ENCODE measurements around the gene PLEKHG3. TPM values are rescaled to one million over a fixed set of nuclear protein-coding genes. Genes with fewer than 3 reads are reported as not detected.

The PLEKHG3 gene
- total RNA-seq, 1 donor from 2014 or later = 19.6 TPM

- DNase-seq (ENCODE audit: missing footprints) = no peak
- ATAC-seq = peak; percentile 3
- intact Hi-C loops (cut with DNase I) = no loop called here
Measured at GRCh38 chr14:64703395-64704142, 655 bp upstream of the PLEKHG3 start.

- ATAC-seq = peak; percentile 12
- intact Hi-C loops (cut with DNase I) = loop anchor here (5.0 kb wide), 1 partner anchor 57 kb away; no protein-coding TSS in a partner anchor
- peak; percentile 83 for DNase-seq (ENCODE audit: missing footprints)
Measured at GRCh38 chr14:64704743-64705380, 638 bp downstream of the PLEKHG3 start.

- ATAC-seq (peak; percentile 6), DNase-seq (ENCODE audit: missing footprints) (no peak)
- intact Hi-C loops (cut with DNase I) = loop anchor here (5.0 kb wide), 1 partner anchor 57 kb away; no protein-coding TSS in a partner anchor
Measured at GRCh38 chr14:64705381-64706118, 1.3 kb downstream of the PLEKHG3 start.

GRCh38 chr14:64706119-64706592 lies 1.9 kb downstream of the PLEKHG3 start:
- intact Hi-C loops (cut with DNase I) = loop anchor here (5.0 kb wide), 1 partner anchor 56 kb away; no protein-coding TSS in a partner anchor
- DNase-seq (ENCODE audit: missing footprints) = no peak
- no peak for ATAC-seq

- intact Hi-C loops (cut with DNase I) = loop anchor here (5.0 kb wide), 1 partner anchor 56 kb away; no protein-coding TSS in a partner anchor
- DNase-seq (ENCODE audit: missing footprints) (no peak), ATAC-seq (no peak)
Measured at GRCh38 chr14:64706593-64707193, 2.5 kb downstream of the PLEKHG3 start.

- intact Hi-C loops (cut with DNase I) = loop anchor here (5.0 kb wide), 1 partner anchor 55 kb away; no protein-coding TSS in a partner anchor
- DNase-seq (ENCODE audit: missing footprints) = no peak
- ATAC-seq = no peak
Measured at GRCh38 chr14:64707661-64708060, 3.4 kb downstream of the PLEKHG3 start.

- peak; percentile 90 for DNase-seq (ENCODE audit: missing footprints)
Measured at GRCh38 chr14:64708148-64709004, 4.2 kb downstream of the PLEKHG3 start.

GRCh38 chr14:64709126-64709525 lies 4.9 kb downstream of the PLEKHG3 start:
- no peak for DNase-seq (ENCODE audit: missing footprints)
- intact Hi-C loops (cut with DNase I) = loop anchor here (5.0 kb wide), 1 partner anchor 53 kb away; no protein-coding TSS in a partner anchor
- ATAC-seq = no peak

More at GRCh38 chr14:64708148-64709004, 4.2 kb downstream of the PLEKHG3 start:
- intact Hi-C loops (cut with DNase I) = loop anchor here (5.0 kb wide), 1 partner anchor 54 kb away; no protein-coding TSS in a partner anchor
- peak; percentile 16 for ATAC-seq

- no peak for DNase-seq (ENCODE audit: missing footprints)
- ATAC-seq = peak; percentile 87
- intact Hi-C loops (cut with DNase I) = no loop called here
Measured at GRCh38 chr14:64711039-64711438, 6.8 kb downstream of the PLEKHG3 start.

- no peak for ATAC-seq
- intact Hi-C loops (cut with DNase I) = no loop called here
Measured at GRCh38 chr14:64713677-64714076, 9.5 kb downstream of the PLEKHG3 start.

GRCh38 chr14:64714432-64715025 lies 10.3 kb downstream of the PLEKHG3 start:
- intact Hi-C loops (cut with DNase I) = no loop called here
- no peak for DNase-seq (ENCODE audit: missing footprints)

More at GRCh38 chr14:64713677-64714076, 9.5 kb downstream of the PLEKHG3 start:
- DNase-seq (ENCODE audit: missing footprints) = no peak

GRCh38 chr14:64715146-64715627 lies 11.0 kb downstream of the PLEKHG3 start:
- ATAC-seq (no peak), DNase-seq (ENCODE audit: missing footprints) (no peak)
- intact Hi-C loops (cut with DNase I) = no loop called here

More at GRCh38 chr14:64714432-64715025, 10.3 kb downstream of the PLEKHG3 start:
- no peak for ATAC-seq

- intact Hi-C loops (cut with DNase I) = no loop called here
- no peak for DNase-seq (ENCODE audit: missing footprints)
- no peak for ATAC-seq
Measured at GRCh38 chr14:64715628-64716412, 11.6 kb downstream of the PLEKHG3 start.

GRCh38 chr14:64717870-64718269 lies 13.6 kb downstream of the PLEKHG3 start:
- DNase-seq (ENCODE audit: missing footprints) (no peak), ATAC-seq (no peak)
- intact Hi-C loops (cut with DNase I) = no loop called here

GRCh38 chr14:64718762-64719161 lies 14.5 kb downstream of the PLEKHG3 start:
- ATAC-seq (no peak), DNase-seq (ENCODE audit: missing footprints) (no peak)
- intact Hi-C loops (cut with DNase I) = no loop called here

GRCh38 chr14:64719601-64720000 lies 15.4 kb downstream of the PLEKHG3 start:
- ATAC-seq = no peak
- intact Hi-C loops (cut with DNase I) = no loop called here
- DNase-seq (ENCODE audit: missing footprints) = no peak

All from Right ventricle myocardium inferior (tissue), 1 donor.